SK-MEL-5 (cell line): ENCODE data around the gene PI4KA. TPM values are rescaled to one million over a fixed set of nuclear protein-coding genes. Genes with fewer than 3 reads are reported as not detected.
"Not testable (repeated sequence)": the region's sequence is repeated elsewhere in the genome, so short reads cannot be mapped to it uniquely, and the experiment has no call there.

Experiments
- DNase-seq: peaks from one replicate; pipeline ENCODE4 v3.0.0-alpha.2; 2016; ENCODE audit warnings: low read depth, low spot score
- in situ Hi-C: cut with HindIII; loops from 2 replicates; pipeline ENCODE4 v1.10.0; 2016; ENCODE audit warnings: low sequenced_read_pairs, high pct_unique_total_duplicates, low pct_unique_long_range_greater_than_20kb
- polyA plus RNA-seq, 2 experiments: library from polyadenylated mRNA; depleted of rRNA; stranded (reverse); fragments of >200 nt; gene quantifications; 2 replicates each; pipeline ENCODE4 v1.2.3, GENCODE V29; 2015
- total RNA-seq: library from RNA; depleted of rRNA; stranded (reverse); fragments of >200 nt; shearing (Covaris generic); gene quantifications from 2 replicates; pipeline ENCODE4 v1.2.3, GENCODE V29; 2014; rRNA removed

Gene PI4KA
- 29.3 and 33.6 TPM in 2 replicates for total RNA-seq
- polyA plus RNA-seq (2015; cell fraction: cytosol; rRNA removed): 79.4 and 81.2 TPM in 2 replicates
- polyA plus RNA-seq (2015; cell fraction: nucleus; rRNA removed): 114 and 183 TPM in 2 replicates

DNA sequence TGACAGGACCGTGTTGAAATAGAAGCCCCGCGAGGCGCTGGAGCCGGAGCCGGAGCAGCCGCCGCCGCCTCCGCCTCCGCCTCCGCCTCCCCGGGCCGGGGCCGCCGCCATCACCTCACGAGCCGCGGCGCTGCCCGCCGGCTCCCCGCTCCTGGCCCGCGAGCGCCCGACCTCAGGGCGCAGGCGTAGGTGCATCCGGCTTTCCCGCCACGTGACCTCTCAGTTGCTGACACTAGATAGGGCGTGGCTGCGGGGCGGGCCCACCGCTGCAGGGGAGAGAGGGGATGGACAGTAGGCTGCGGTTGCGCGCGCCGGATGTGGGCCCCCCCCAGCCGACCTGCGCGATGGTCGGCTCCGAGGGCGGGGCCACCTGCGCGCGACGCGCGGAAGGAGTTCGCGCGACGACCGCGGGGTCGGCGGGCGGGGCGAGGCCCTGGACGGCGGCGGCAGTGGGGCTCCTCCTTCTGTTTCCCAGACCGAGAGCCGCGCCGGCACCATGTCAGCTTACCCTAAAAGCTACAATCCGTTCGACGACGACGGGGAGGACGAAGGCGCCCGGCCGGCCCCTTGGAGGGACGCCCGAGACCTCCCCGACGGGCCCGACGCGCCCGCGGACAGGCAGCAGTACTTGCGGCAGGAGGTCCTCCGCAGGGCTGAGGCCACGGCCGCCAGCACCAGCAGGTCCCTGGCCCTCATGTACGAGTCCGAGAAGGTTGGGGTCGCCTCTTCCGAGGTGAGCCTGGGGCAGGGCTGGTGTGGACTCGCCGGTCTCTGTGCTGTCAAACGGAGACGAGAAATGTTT lies at the start of gene PI4KA, which contains the start of gene SNAP29:
Gene PI4KA, minus strand, starts transcription at position 197 of the 802 bp plus-strand sequence. Its CDS starts 86 bp downstream, at position 111.
Gene SNAP29, plus strand, starts transcription at position 393 of the 802 bp plus-strand sequence. Its CDS starts 104 bp downstream, at position 497.
- DNase-seq: peak; percentile 98
- in situ Hi-C loops: no loop called here

DNA sequence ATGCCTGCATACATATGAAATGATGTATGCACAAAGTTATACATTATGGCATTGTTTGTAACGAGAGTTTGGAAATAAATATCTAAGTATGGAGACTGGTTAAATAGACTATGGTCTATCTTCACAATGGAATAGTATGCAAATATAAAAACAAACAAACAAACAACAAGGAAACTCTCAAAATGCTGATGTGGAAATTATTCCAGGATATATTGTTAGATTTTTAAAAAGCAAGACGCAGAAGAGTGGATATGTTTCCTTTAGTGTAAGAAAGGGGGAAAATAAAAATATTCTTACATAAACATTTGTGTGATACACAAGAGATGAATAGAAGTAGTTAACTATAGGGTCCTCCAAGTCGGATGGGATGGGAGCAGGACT lies 47.8 kb upstream of the PI4KA start:
- DNase-seq: no peak
- in situ Hi-C loops: no loop called here

DNA sequence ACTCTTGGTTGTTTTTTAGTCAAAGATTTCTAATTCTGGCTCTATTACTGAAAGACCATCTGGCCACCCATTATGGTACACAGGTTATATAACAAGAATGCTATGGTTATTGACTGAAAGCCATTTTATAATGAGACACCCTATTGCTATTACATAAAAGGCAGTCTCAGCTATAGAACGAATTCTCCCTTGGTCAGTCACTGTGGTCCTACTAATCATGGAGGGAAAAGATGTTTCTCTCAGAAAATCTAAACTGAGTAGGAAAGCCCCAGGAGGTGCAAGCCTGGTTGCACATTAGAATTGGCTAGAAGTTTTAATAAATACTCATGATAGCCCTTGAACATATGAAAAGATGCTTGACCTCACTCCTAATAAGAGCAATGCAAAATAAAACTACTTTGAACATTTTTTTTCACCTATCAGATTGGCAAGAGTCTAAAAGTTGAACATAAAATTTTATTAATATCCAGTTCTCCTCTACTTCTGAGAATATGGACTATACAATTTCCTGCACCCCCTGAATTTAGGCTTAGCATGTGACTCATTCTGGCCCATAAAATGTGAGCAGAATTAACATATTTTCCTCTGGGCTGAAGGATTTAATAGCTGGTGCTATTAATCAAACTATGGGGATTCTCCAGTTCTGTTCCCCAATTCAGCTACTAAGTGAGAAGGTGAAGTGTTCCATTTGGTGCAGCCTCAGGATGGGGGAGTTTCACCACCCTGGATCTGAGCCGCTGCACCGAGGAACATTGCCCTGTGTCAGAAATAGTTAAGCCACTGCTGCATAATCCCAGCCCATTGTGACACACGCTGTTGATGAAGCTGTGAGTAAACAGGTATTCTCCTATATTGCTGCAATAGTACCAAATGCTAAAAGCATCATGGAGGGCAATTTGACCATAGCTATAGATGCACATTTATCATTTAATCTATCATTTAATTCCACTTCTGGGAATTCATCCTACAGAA lies 47.1 kb upstream of the PI4KA start:
- in situ Hi-C loops: no loop called here
- no peak for DNase-seq

DNA sequence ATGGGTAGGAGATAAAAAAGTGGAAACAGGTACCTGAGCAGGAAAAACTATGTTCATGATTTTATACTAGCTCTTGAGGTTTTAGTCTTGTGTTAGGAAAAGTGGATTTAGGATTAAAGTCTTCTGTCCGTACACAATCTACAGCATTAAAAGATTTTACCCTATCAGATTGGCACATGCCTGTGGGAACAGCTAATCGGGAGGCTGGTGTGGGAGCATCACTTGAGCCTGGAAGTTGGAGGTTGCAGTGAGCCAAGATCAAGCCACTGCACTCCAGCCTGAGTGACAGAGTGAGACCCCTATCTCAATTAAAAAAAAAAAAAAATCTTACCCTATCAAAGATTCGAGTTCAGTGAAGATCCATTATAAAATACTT lies 46.4 kb upstream of the PI4KA start:
- DNase-seq: no peak
- in situ Hi-C loops: no loop called here

DNA sequence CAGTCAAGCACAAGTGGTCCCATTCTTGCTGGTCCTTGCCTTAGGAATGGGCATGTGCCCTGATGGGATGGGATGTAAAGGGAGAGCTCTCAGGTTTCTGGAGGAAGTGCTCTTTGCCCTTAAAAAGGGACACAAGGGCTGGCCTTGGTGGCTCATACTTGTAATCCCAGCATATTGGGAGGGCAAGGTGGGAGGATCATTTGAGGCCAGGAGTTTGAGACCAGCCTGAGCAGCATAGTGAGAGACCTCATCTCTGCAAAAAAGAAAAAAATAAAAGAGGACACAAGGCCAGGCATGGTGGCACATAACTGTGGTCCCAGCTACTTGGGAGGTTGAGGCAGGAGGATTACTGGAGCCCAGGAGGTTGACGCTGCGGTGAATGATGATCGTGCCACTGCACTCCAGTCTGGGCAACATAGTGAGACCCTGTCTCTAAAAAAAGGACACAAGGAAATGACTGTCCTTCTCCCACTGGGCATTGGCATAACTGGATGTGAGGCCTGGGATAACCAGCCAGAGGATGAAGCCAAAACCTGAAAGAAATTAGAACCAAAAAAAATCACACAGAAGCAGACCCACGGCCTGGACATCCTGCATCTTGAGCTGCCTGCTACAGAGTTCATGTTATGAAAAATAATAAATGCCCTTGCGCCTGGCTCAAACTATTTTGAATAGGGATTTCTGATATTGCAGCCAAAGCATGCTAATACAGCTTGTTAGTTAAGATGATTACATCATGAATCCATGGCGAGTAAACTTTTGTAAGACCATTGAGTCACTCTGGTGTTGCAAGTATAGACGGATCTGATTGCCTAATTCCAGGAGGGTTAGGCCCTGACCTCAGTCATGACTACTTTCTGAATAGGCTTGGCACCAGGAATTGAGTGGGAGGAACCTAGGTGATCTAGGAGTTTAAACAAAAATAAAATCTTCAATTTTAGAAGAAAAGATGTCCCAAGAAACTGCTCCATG lies 45.7 kb upstream of the PI4KA start:
- in situ Hi-C loops: no loop called here
- DNase-seq: no peak

DNA sequence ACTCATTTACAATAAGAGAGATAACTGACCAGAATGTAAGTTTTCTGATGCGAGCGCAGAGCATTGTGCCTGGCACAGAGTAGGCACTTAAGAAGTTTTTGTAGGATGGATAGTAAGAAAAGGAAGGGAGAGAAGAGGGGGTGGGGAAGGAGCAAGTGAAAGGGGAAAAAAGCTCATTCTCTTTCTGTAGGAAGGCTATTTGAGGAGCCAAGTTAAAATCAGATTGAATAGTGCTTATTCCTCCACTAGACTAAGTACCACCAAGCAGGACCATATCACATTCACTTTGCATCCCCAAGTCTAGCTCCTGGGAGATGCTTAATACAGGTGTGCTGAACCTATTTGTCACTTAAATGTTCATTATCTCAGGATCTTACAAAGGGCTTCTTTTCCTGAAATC lies 44.5 kb upstream of the PI4KA start:
- no peak for DNase-seq

DNA sequence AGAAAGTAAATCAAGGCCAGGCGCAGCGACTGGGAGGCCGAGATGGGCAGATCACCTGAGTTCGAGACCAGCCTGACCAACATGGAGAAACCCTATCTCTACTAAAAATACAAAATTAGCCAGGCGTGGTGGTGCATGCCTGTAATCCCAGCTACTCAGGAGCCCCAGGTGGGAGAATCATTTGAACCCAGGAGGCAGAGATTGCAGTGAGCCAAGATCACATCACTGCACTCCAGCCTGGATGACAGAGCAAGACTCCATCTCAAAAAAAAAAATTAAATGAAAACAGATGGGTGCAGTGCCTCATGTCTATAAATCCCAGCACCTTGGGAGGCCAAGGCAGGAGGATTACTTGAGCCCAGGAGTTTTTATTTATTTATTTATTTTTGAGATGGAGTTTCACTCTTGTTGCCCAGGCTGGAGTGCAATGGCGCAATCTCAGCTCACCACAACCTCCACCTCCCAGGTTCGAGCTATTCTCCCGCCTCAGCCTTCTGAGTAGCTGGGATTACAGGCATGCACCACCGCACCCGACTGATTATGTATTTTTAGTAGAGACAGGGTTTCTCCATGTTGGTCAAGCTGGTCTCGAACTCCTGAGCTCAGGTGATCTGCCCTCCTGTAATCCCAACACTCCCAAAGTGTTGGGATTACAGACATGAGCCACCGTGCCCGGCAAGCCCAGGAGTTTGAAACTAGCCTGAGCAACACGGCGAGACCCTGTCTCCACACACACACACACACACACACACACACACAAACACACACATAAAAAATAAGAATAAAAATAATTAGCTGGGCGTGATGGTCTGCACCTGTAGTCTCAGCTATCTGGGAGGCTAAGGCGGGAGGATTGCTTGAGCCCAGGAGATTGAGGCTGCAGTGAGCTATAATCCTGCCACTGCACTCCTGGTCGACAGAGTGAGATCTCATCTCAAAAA lies 42.8 kb upstream of the PI4KA start:
- in situ Hi-C loops, DNase-seq: not testable (repeated sequence)

More for the DNA sequence above, 44.5 kb upstream of the PI4KA start:
- in situ Hi-C loops: no loop called here

DNA sequence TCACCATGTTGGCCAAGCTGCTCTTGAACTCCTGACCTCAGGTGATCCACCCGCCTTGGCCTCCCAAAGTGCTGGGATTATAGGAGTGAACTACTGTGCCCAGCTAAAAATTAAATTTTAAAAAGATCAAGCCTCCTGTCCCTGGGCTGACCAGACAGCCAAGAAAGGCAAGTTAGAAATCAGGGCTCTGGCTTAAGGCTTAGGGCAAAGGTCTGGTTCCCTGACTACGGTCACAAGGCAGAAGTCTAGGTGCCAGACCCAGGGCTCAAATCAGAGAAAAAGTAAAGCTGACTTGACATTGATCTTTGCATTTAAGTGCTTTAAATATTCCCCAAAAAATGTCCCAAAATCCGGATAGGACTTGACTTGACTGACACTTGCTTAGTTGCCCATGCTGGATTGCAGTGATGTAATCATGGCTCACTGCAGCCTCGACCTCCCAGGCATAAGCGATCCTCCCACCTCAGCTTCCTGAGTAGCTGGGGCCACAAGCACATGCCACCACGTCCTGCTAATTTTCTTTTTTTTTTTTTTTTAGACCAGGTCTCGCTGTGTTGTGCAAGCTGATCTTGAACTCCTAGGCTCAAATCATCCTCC lies 41.3 kb upstream of the PI4KA start:
- in situ Hi-C loops: no loop called here
- DNase-seq: no peak

DNA sequence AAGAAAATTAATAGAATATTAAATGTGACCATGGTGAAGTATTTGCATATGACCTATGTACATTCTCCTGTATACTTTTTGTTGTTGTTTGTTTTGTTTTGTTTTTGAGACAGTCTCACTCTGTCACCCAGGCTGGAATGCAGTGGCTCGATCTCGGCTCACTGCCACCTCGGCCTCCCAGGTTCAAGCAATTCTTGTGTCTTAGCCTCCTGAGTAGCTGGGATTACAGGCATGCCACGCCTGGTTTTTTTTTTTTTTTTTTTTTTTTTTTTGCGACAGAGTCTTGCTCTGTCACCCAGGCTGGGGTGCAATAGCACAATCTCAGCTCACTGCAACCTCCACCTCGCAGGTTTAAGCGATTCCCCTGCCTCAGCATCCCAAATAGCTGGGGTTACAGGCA lies 39.1 kb upstream of the PI4KA start:
- DNase-seq, in situ Hi-C loops: not testable (repeated sequence)

DNA sequence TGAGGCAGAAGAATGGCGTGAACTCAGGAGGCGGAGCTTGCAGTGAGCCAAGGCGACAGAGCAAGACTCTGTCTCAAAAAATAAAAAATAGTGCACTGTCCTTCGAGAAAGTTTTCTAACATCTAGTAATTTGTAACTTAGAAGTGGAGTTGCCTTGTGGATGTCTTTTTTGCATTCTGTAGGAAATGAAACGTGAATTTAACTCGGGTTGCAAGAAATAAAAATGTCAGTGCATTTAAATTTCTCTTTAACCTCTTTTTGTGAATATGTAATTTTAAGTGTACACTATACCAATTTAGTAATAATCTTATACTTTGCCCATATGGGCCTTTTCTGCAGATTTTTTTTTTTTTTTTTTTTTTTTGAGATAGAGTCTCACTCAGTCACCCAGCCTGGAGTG lies 32.4 kb upstream of the PI4KA start:
- DNase-seq: no peak
- in situ Hi-C loops: no loop called here

DNA sequence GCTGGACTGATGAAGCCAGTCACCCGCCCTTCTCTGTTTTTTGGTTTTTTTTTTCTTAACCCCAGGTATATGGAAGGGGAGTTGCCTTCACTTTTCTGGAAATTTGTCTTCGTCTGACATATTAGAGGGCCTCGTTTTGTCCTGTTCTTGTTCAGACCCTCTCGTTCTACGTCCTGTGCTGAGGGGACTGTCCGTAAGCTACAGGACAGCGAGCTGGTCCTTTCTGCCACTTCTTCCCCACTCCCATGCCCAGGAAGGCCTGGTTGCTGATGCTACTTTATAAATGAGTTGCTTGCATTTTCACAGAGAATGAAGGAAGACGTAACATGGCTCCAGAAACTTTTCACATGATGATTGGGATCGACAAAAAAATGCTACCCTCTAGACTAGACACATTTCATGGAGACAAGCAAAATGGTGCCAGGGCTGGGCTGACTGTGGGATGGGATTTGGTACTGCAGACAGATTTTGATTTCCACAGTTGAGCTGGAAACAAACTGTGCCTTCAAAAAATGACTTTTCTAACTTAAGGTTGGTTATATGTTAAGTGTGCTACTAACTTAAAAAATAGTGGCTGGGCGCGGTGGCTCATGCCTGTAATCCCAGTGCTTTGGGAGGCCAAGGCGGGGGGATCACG lies 31.4 kb upstream of the PI4KA start:
- in situ Hi-C loops: no loop called here
- DNase-seq: no peak

DNA sequence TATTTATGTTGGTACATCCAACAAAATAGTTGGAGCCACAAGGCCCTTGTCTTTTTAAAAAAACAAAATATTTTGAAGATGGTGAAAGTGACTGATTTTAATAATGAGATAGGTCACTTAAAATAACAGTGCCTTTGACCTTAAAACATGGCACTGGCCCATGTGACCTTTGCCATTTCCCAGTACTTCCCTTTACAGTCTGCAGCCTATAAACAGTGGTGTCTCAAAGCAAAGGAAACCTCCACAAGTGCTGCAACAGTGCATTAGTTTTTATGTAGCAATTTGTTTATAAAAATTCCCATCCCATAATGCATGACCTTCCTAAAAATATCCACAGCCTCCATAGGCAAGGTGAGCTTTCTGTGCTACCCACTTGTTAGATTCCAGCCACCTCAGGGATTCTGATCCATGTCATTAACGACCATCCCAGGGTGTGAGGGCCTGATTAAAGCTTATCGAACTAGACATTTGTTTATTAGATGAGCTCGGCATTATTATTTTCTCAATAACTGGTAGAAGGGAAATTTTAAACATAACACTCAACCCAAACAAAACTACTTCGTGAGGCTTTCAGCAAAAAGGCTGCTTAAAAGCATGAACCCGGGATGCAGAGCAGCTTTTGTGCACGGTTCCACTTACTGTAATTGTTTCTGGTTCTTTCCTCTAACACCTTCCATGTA lies 30.6 kb upstream of the PI4KA start:
- no peak for DNase-seq
- in situ Hi-C loops: no loop called here

DNA sequence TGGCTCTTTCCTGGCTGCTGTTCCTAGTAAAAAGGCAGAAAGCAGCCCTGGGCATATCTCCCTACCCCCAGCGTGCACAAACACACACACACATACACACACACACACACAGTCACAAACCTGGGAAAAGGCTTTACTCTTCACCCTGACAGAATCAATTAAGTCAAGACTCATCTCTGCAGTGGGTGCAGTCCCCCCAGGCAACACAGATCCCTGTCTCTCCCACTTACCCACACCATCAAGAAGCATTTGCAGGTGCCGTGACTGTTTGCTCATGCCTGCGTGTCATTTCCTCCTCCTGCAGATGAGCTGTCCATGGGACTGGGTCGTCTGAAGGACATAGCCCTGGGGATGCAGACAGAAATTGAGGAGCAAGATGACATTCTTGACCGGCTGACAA lies 28.8 kb upstream of the PI4KA start:
- in situ Hi-C loops: no loop called here
- DNase-seq: no peak

DNA sequence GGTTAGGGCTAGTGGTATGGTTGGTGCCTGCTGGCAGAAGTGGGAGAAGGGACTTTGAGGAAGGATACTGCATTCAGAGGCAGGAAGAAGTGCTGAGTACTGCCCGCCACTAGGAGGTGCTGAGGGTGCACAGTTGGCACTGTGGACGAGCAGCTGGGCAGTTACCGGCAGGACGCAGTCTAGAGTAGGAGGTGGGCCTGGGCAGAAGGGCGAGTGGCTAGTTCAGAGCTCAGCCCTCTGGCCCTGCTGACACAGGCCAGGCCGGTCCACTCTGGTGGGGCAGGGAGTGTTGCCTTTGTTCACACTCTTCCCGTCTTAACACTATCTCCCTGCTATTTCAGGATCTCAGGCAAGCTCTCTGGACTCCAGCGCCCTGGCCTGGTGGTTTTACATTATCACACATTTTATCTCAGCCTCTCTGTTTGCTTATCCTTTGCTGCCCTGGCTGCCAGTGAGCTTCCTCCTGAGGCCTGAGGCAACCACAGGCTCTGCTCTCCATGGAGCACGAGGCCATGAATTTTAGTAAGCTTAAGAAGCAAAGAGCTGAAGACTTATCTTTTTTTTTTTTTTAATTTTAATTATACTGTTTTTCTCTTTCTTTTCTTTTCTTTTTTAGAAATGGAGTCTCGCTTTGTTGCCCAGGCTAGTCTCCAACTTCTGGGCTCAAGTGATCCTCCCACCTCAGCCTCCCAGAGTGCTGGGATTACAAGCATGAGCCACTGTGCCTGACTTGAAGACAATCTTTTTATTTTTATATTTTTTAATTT lies 27.1 kb upstream of the PI4KA start:
- in situ Hi-C loops: no loop called here

More for the DNA sequence above, 27.1 kb upstream of the PI4KA start:
- peak; percentile 93 for DNase-seq
